ENCODE results near the gene UBE2J1. TPM values are rescaled to one million over a fixed set of nuclear protein-coding genes. Genes with fewer than 3 reads are reported as not detected.

UBE2J1 gene
- total RNA-seq, 1 donor from 2014 or later = 93.3 TPM

DNA sequence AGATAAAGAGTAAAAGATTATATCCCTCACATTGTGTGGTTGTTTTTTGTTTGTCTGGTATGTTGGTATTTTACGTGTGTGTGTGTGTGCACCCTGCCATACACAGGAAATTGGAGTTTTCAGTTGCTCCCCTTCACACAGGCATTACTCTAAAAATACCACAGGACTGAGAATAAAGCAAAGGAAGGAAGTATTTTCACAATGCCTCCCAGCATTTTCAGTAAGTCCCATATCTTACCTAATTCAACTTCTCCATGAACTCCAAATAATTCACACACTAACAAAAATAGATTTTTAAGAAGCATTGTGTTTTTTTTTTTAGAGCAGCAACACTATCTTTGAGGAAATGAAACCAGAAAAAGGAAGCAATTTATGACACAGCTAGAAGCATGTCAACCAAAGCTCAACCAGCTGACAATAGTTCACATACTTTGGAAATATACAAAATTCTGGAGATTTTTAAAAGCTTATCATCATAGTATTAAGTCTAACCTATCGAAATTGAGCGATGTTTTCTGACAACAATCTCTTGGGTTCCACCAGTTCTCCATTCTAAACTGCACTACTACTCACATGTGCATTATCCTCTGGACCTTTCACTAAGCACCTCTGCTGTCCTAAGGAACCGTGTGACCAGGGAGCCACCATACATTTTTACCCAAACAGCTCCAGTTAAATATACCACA, 2.1 kb downstream of the UBE2J1 start:
- Mint-ChIP-seq H3K9me3 (ENCODE audit: unreplicated experiment) (no peaks in the 10 kb centered on the region), H3K27ac (ENCODE audit: unreplicated experiment) (peak overlapping the region; percentile 92)
- H3K4me2 ChIP-seq (ENCODE audit: low read length) = peak overlapping the region; percentile 83

GRCh38 chr6:89348372-89348771, 4.2 kb downstream of the UBE2J1 start:
- H3K27ac Mint-ChIP-seq (ENCODE audit: unreplicated experiment) = peak overlapping the region; percentile 81
- Histone ChIP-seq H3K9me3 (ENCODE audit: insufficient read depth, low read depth, low read length) (no peaks in the 10 kb centered on the region), H2AFZ (ENCODE audit: low read depth, low read length) (no peak overlapping the region), H3K4me2 (ENCODE audit: low read length) (peak overlapping the region; percentile 83), H3K4me1 (ENCODE audit: insufficient read depth, low read length) (peaks cover 47% of the 10 kb centered on the region), H3K27me3 (ENCODE audit: insufficient read depth, low read length) (no peaks in the 10 kb centered on the region), H4K20me1 (ENCODE audit: insufficient read depth, low read length) (peaks cover 79% of the 10 kb centered on the region), H3K4me3 (ENCODE audit: insufficient read depth, low read depth, low read length) (no peak overlapping the region), H3K27ac (ENCODE audit: low read depth, low read length) (peak overlapping the region; percentile 51), H3K9ac (ENCODE audit: low read length) (peak overlapping the region; percentile 39), H3K36me3 (ENCODE audit: insufficient read depth, low read length) (no peaks in the 10 kb centered on the region), H3K79me2 (ENCODE audit: insufficient read depth, low read length) (peaks cover 99% of the 10 kb centered on the region)
- peaks cover 2% of the 10 kb centered on the region for H3K36me3 Mint-ChIP-seq (ENCODE audit: low read depth, unreplicated experiment)
- FAIRE-seq (no peak), DNase-seq (ENCODE audit: low read depth) (peak; percentile 66)
- no peak for TF ChIP-seq EZH2 (IDR thresholded peaks at IDR 0.05; ENCODE audit: insufficient read depth, low read length)
- TF ChIP-seq, protein P1, sequence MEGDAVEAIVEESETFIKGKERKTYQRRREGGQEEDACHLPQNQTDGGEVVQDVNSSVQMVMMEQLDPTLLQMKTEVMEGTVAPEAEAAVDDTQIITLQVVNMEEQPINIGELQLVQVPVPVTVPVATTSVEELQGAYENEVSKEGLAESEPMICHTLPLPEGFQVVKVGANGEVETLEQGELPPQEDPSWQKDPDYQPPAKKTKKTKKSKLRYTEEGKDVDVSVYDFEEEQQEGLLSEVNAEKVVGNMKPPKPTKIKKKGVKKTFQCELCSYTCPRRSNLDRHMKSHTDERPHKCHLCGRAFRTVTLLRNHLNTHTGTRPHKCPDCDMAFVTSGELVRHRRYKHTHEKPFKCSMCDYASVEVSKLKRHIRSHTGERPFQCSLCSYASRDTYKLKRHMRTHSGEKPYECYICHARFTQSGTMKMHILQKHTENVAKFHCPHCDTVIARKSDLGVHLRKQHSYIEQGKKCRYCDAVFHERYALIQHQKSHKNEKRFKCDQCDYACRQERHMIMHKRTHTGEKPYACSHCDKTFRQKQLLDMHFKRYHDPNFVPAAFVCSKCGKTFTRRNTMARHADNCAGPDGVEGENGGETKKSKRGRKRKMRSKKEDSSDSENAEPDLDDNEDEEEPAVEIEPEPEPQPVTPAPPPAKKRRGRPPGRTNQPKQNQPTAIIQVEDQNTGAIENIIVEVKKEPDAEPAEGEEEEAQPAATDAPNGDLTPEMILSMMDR (IDR thresholded peaks at IDR 0.05; ENCODE audit: insufficient read depth, low read depth, low read length) = no peak
- H3K4me3 Mint-ChIP-seq (ENCODE audit: unreplicated experiment) = peak overlapping the region; percentile 95
- H3K9me3 Mint-ChIP-seq (ENCODE audit: unreplicated experiment) = no peaks in the 10 kb centered on the region
- H3K4me1 Mint-ChIP-seq (ENCODE audit: low read depth, unreplicated experiment) = peaks cover 62% of the 10 kb centered on the region
- no peaks in the 10 kb centered on the region for H3K27me3 Mint-ChIP-seq (ENCODE audit: low read depth, unreplicated experiment)

More for the DNA sequence above, 2.1 kb downstream of the UBE2J1 start:
- Histone ChIP-seq H3K4me1 (ENCODE audit: insufficient read depth, low read length) (peaks cover 47% of the 10 kb centered on the region), H3K9me3 (ENCODE audit: insufficient read depth, low read depth, low read length) (no peaks in the 10 kb centered on the region), H3K4me3 (ENCODE audit: insufficient read depth, low read depth, low read length) (peak overlapping the region; percentile 89), H3K9ac (ENCODE audit: low read length) (peak overlapping the region; percentile 23), H2AFZ (ENCODE audit: low read depth, low read length) (no peak overlapping the region), H3K36me3 (ENCODE audit: insufficient read depth, low read length) (no peaks in the 10 kb centered on the region), H4K20me1 (ENCODE audit: insufficient read depth, low read length) (peaks cover 63% of the 10 kb centered on the region), H3K79me2 (ENCODE audit: insufficient read depth, low read length) (peaks cover 79% of the 10 kb centered on the region), H3K27me3 (ENCODE audit: insufficient read depth, low read length) (no peaks in the 10 kb centered on the region), H3K27ac (ENCODE audit: low read depth, low read length) (peak overlapping the region; percentile 29)
- Mint-ChIP-seq H3K27me3 (ENCODE audit: low read depth, unreplicated experiment) (no peaks in the 10 kb centered on the region), H3K4me1 (ENCODE audit: low read depth, unreplicated experiment) (peaks cover 51% of the 10 kb centered on the region), H3K4me3 (ENCODE audit: unreplicated experiment) (peak overlapping the region; percentile 95), H3K36me3 (ENCODE audit: low read depth, unreplicated experiment) (peaks cover 2% of the 10 kb centered on the region)
- FAIRE-seq = no peak
- TF ChIP-seq, protein P1 (IDR thresholded peaks at IDR 0.05; ENCODE audit: insufficient read depth, low read depth, low read length) = no peak
- no peak for TF ChIP-seq EZH2 (IDR thresholded peaks at IDR 0.05; ENCODE audit: insufficient read depth, low read length)
- peak; percentile 56 for DNase-seq (ENCODE audit: low read depth)

- H2AFZ ChIP-seq (ENCODE audit: low read depth, low read length) = no peak overlapping the region
- H3K9ac ChIP-seq (ENCODE audit: low read length) = peak overlapping the region; percentile 39
- peak overlapping the region; percentile 51 for H3K27ac ChIP-seq (ENCODE audit: low read depth, low read length)
- H4K20me1 ChIP-seq (ENCODE audit: insufficient read depth, low read length) = peaks cover 81% of the 10 kb centered on the region
- FAIRE-seq (peak; percentile 9), DNase-seq (ENCODE audit: low read depth) (no peak)
- Mint-ChIP-seq H3K27me3 (ENCODE audit: low read depth, unreplicated experiment) (no peaks in the 10 kb centered on the region), H3K36me3 (ENCODE audit: low read depth, unreplicated experiment) (peaks cover 2% of the 10 kb centered on the region), H3K27ac (ENCODE audit: unreplicated experiment) (peak overlapping the region; percentile 81), H3K9me3 (ENCODE audit: unreplicated experiment) (no peaks in the 10 kb centered on the region), H3K4me3 (ENCODE audit: unreplicated experiment) (no peak overlapping the region), H3K4me1 (ENCODE audit: low read depth, unreplicated experiment) (peaks cover 60% of the 10 kb centered on the region)
- peak overlapping the region; percentile 83 for H3K4me2 ChIP-seq (ENCODE audit: low read length)
- H3K9me3 ChIP-seq (ENCODE audit: insufficient read depth, low read depth, low read length) = no peaks in the 10 kb centered on the region
- peaks cover 98% of the 10 kb centered on the region for H3K79me2 ChIP-seq (ENCODE audit: insufficient read depth, low read length)
- H3K4me1 ChIP-seq (ENCODE audit: insufficient read depth, low read length) = peaks cover 47% of the 10 kb centered on the region
- H3K4me3 ChIP-seq (ENCODE audit: insufficient read depth, low read depth, low read length) = no peak overlapping the region
- TF ChIP-seq, protein P1 (IDR thresholded peaks at IDR 0.05; ENCODE audit: insufficient read depth, low read depth, low read length) = no peak
- no peak for TF ChIP-seq EZH2 (IDR thresholded peaks at IDR 0.05; ENCODE audit: insufficient read depth, low read length)
- H3K27me3 ChIP-seq (ENCODE audit: insufficient read depth, low read length) = no peaks in the 10 kb centered on the region
- peaks cover 2% of the 10 kb centered on the region for H3K36me3 ChIP-seq (ENCODE audit: insufficient read depth, low read length)
These were observed 4.7 kb downstream of the UBE2J1 start for GRCh38 chr6:89347825-89348224.
